Measurements from ENCODE around the gene GUCY2F.

DNA sequence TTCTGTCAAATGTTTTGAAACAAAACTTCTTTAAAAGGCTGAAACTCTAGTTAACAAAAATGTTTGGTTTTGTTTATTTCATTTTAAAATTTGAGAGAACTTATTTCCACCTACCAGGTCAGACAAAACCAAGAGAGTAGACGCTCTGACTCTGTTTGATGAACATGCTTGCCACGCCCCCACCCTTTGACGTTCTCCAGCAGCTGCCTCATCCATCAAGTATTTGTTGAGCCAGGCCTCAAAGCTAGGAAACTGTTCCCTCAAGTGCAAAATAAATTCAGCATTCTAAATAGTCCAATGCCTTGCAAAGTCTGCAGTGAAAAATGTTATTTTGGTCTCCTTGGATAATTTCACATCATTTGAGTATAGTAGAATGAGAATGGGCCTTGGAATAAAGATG is 121.6 kb downstream of the GUCY2F start:
- TF ChIP-seq, protein P1, sequence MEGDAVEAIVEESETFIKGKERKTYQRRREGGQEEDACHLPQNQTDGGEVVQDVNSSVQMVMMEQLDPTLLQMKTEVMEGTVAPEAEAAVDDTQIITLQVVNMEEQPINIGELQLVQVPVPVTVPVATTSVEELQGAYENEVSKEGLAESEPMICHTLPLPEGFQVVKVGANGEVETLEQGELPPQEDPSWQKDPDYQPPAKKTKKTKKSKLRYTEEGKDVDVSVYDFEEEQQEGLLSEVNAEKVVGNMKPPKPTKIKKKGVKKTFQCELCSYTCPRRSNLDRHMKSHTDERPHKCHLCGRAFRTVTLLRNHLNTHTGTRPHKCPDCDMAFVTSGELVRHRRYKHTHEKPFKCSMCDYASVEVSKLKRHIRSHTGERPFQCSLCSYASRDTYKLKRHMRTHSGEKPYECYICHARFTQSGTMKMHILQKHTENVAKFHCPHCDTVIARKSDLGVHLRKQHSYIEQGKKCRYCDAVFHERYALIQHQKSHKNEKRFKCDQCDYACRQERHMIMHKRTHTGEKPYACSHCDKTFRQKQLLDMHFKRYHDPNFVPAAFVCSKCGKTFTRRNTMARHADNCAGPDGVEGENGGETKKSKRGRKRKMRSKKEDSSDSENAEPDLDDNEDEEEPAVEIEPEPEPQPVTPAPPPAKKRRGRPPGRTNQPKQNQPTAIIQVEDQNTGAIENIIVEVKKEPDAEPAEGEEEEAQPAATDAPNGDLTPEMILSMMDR (IDR thresholded peaks at IDR 0.05; ENCODE audit: extremely low read depth in 1 of 2, insufficient read depth in 1 of 2, low read depth in 1 of 2, low read length in 2 of 2), result no peak
- no peak for TF ChIP-seq EZH2 (IDR thresholded peaks at IDR 0.05; ENCODE audit: borderline replicate concordance, low read depth, low read length, severe bottlenecking)

Data from endothelial cell of umbilical vein (primary cell).